Osteoblast (primary cell): Measurements from ENCODE around the gene WIPF1. TPM values are rescaled to one million over a fixed set of nuclear protein-coding genes. Genes with fewer than 3 reads are reported as not detected.
A peak's percentile ranks its signal among the peaks of the same experiment; 100 is the strongest.

Experiments used
- DNase-seq: peaks from one replicate; pipeline ENCODE4 v3.0.0; 2011; ENCODE audit warnings: low spot score, mixed read lengths; ENCODE audit not compliant: insufficient read length; ENCODE audit errors: missing footprints
- H2AFZ ChIP-seq: 2 replicates; pipeline ENCODE4 v1.6.0; 2011; ENCODE audit warnings: mild to moderate bottlenecking, low read length
- H3K27ac ChIP-seq: 2 replicates; pipeline ENCODE4 v1.5.1; 2011; ENCODE audit warnings: mild to moderate bottlenecking, low read depth, low read length, moderate library complexity
- H3K27me3 ChIP-seq: 2 replicates; pipeline ENCODE4 v1.6.0; 2012; ENCODE audit warnings: mild to moderate bottlenecking, control low read depth, inconsistent platforms, low read length, moderate library complexity; ENCODE audit not compliant: insufficient read depth
- H3K36me3 ChIP-seq: 2 replicates; pipeline ENCODE4 v1.5.1; 2011; ENCODE audit warnings: mild to moderate bottlenecking, low read length, control low read depth, moderate library complexity; ENCODE audit not compliant: insufficient read depth
- H3K4me1 ChIP-seq: 2 replicates; pipeline ENCODE4 v1.5.1; 2011; ENCODE audit warnings: mild to moderate bottlenecking, low read length, control low read depth, moderate library complexity; ENCODE audit not compliant: insufficient read depth
- H3K4me2 ChIP-seq: 2 replicates; pipeline ENCODE4 v1.6.0; 2011; ENCODE audit warnings: mild to moderate bottlenecking, low read length; ENCODE audit not compliant: insufficient read depth
- H3K4me3 ChIP-seq: fragments of 200-600 bp; sonication (generic); 3 replicates; pipeline ENCODE4 v1.5.1; 2012; ENCODE audit warnings: mild to moderate bottlenecking, low read length, inconsistent platforms; ENCODE audit not compliant: insufficient read depth
- H3K79me2 ChIP-seq: 2 replicates; pipeline ENCODE4 v1.6.0; 2012; ENCODE audit warnings: mild to moderate bottlenecking, low read length, control low read depth, inconsistent platforms; ENCODE audit not compliant: insufficient read depth
- H3K9me3 ChIP-seq: 2 replicates; pipeline ENCODE4 v1.5.1; 2011; ENCODE audit warnings: low read depth, low read length, control low read depth
- H4K20me1 ChIP-seq: 2 replicates; pipeline ENCODE4 v1.6.0; 2012; ENCODE audit warnings: mild to moderate bottlenecking, low read length, control low read depth; ENCODE audit not compliant: insufficient read depth
- total RNA-seq: library from RNA; depleted of rRNA; stranded (reverse); fragments of >200 nt; gene quantifications from 2 replicates; pipeline ENCODE4 v1.2.3, GENCODE V29; 2012
- TF ChIP-seq, protein P1 (sequence below): IDR thresholded peaks from 2 replicates; pipeline ENCODE4 v1.5.1; 2011; ENCODE audit warnings: mild to moderate bottlenecking, low read depth, low read length, moderate library complexity; ENCODE audit errors: extremely low read depth

WIPF1 gene
- total RNA-seq, 1 donor = 17.7 TPM

DNA sequence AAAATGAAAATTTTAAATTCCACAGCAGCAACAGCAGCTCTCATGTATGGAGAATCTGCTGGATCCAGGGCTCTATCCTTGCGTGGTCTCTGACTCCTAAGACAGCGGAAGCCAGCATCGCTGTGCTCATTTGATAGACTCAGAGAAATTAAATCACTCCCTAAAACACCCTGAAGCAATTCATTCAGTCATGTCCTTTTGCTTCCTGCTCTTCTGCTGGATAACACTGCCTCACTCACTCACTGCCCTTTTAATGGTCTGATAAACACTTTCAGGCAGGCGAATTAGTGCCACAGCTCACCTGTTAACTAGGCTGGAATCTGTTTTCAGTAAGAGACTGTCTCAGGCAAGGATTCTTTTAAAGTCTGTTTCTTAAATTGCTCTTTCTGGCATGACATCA is 10.0 kb downstream of the WIPF1 start:
- Histone ChIP-seq H3K9me3 (no peaks in the 10 kb centered on the region), H4K20me1 (no peaks in the 10 kb centered on the region), H3K27me3 (no peaks in the 10 kb centered on the region), H3K4me1 (peaks cover 42% of the 10 kb centered on the region), H3K36me3 (peaks cover 12% of the 10 kb centered on the region), H3K4me2 (no peak overlapping the region), H3K79me2 (peaks cover 25% of the 10 kb centered on the region), H3K4me3 (no peak overlapping the region), H2AFZ (no peak overlapping the region), H3K27ac (no peak overlapping the region)
- TF ChIP-seq, protein P1, sequence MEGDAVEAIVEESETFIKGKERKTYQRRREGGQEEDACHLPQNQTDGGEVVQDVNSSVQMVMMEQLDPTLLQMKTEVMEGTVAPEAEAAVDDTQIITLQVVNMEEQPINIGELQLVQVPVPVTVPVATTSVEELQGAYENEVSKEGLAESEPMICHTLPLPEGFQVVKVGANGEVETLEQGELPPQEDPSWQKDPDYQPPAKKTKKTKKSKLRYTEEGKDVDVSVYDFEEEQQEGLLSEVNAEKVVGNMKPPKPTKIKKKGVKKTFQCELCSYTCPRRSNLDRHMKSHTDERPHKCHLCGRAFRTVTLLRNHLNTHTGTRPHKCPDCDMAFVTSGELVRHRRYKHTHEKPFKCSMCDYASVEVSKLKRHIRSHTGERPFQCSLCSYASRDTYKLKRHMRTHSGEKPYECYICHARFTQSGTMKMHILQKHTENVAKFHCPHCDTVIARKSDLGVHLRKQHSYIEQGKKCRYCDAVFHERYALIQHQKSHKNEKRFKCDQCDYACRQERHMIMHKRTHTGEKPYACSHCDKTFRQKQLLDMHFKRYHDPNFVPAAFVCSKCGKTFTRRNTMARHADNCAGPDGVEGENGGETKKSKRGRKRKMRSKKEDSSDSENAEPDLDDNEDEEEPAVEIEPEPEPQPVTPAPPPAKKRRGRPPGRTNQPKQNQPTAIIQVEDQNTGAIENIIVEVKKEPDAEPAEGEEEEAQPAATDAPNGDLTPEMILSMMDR = no peak
- DNase-seq = no peak

DNA sequence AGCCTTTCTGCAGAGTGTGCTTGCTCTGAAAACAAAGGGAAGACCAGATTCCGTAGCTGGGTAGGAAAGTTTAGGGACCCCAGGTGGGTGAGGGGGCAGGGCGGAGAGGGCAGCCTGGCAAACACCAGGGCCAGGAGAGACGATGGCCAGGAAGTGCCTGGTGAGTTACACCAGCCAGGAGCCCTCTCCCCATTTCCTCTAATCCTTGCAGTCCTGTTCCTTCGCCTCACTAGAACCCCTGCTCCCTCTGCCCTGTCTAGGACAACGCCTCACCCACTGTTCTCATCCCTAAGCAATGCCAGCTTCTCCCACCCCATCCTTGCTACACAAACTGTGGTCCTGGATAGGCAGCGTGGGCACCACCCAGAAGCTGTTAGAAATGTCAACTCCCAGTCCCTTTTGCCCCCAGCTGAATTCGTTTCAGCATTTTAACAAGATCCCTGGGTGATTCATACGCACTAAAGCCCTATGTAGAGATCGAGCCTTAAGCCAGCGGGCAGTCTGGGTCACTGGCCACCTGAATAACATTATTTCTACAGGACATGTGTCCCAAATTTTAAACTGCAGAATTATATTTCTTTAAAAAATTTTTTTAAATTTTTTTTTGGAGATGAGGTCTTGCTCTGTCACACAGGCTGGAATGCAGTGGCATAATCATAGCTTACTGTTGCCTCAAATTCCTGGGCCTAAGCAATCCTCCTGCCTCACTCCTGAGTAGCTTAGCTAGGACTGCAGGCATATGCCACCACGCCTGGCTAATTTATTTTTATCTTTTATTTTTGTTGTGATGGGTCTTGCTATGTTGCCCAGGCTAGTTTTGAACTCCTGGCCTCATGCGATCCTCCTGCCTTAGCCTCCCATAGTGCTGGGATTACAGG is 10.9 kb downstream of the WIPF1 start:
- Histone ChIP-seq H4K20me1 (no peaks in the 10 kb centered on the region), H3K36me3 (peaks cover 12% of the 10 kb centered on the region), H3K27ac (peak overlapping the region; percentile 12), H3K27me3 (no peaks in the 10 kb centered on the region), H3K9me3 (no peaks in the 10 kb centered on the region), H3K4me1 (peaks cover 36% of the 10 kb centered on the region), H3K79me2 (peaks cover 22% of the 10 kb centered on the region), H3K4me3 (no peak overlapping the region), H2AFZ (no peak overlapping the region), H3K4me2 (no peak overlapping the region)
- TF ChIP-seq, protein P1 = no peak
- DNase-seq = no peak

DNA sequence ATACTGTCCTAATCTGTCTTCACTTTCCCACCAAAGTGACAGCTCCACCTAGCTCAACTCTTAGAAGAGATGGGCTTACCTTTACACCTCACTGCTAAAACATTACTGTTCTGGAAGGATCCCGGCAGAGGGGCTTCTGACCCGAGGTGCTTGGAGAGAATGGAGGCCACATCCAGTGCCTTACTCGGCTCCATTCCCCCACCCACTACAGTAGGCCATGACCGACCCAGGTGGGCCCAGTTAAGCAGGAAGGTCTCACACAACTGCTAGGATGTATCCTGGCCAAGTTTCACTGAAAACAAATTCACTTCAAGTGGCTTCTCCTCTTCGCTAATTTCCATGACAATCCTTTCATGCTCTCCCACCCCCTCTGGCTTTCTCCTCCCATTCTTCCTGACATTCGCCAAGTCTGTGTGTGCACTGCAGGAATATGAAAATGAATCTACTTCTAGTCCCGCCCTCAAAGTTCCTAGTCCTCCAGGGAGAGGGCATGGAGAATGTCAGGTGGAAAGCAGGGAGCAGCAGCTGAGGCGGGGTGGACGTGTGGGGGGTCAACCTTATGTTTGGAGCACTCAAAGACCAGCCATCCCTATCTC is 11.8 kb downstream of the WIPF1 start:
- Histone ChIP-seq H3K27ac (no peak overlapping the region), H2AFZ (no peak overlapping the region), H3K79me2 (peaks cover 22% of the 10 kb centered on the region), H3K9me3 (no peaks in the 10 kb centered on the region), H3K36me3 (peaks cover 15% of the 10 kb centered on the region), H3K4me3 (no peak overlapping the region), H4K20me1 (no peaks in the 10 kb centered on the region), H3K4me1 (peaks cover 28% of the 10 kb centered on the region), H3K4me2 (no peak overlapping the region), H3K27me3 (no peaks in the 10 kb centered on the region)
- TF ChIP-seq, protein P1 = no peak
- no peak for DNase-seq

DNA sequence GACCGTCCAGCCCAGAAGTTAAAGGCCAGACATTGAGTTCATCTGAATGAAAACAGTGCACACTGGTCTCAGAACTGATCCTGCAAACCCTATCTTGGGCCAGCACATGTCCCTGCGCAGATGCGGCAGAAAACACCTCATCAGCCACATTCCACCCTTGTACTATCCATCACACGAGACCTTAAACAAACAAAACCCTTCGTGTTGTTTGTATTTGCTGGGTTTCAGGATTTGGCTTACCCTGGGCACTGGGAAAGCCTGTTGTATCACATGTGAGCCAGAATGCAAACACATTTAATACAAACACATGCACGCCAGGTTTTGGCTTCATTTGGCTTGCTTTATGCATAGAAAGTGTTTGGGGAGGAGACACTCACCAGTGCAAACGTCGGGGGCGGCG is 12.5 kb downstream of the WIPF1 start:
- peaks cover 19% of the 10 kb centered on the region for H3K79me2 ChIP-seq
- no peaks in the 10 kb centered on the region for H3K9me3 ChIP-seq
- no peak overlapping the region for H2AFZ ChIP-seq
- H3K36me3 ChIP-seq = peaks cover 20% of the 10 kb centered on the region
- no peak overlapping the region for H3K4me2 ChIP-seq
- no peak overlapping the region for H3K4me3 ChIP-seq
- peaks cover 23% of the 10 kb centered on the region for H3K4me1 ChIP-seq
- DNase-seq = no peak
- no peaks in the 10 kb centered on the region for H4K20me1 ChIP-seq
- H3K27me3 ChIP-seq = no peaks in the 10 kb centered on the region
- no peak overlapping the region for H3K27ac ChIP-seq
- TF ChIP-seq, protein P1 = no peak
